EL (cell line): ENCODE results near the gene SNX25.

ENCODE experiments used
- DNase-seq: peaks from one replicate; pipeline ENCODE4 v3.0.0-alpha.2; 2016

SNX25 gene

DNA sequence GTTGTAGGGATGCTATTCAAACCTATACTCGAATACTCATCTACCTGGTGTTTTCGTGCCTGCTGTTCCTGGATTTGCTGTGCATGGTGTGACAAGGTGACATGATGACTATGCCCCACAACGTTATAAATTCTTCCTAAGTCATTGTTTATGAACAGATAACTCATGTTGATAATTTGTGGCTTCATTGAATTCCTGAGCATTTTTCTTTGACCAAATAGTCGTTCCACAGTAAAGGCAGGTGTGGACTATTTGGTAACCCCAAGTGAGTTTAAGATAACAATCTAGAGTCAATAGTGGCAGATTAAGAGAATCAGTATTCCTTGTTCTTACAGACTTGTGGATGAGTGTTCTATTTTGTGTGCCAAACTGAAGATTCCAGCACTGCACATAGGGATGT lies 59.9 kb downstream of the SNX25 start:
- no peak for DNase-seq

DNA sequence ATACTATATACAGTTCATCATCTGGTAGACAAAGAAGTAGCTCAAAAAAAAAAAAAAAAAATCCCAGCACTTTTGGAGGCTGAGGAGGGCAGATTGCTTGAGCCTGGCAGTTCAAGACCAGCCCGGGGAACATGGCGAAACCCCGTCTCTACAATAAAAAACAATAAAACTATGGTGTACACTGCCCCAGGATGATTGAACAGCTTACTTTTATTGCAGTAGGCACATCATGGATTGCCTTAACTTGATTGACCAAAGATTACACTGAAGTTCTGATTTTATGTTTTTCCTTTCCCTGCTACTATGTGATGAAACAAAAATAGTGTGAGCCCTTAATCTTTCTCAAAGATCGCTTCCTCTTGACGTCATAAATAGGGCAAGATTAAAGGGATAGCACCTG lies 60.6 kb downstream of the SNX25 start:
- DNase-seq = no peak

DNA sequence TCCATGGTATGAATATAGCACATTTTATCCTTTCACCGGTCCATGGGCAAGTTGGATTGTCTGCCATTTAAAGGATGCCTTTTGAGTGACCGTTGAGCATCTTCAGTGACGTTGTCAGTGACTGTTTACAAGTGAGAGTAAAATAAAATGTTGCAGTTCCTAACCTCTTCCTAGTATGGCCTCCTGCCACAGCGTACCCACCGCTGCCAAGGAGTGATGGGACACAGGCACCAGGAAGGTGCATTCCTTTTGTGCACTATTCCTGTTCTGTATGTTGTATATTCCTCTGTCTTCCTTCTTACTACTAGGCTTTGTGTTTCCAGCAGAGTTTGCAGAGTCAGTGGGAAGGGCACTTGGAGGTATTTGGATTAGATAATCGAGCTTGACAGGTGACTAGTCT lies 61.5 kb downstream of the SNX25 start:
- no peak for DNase-seq

GRCh38 chr4:185272245-185272644 lies 62.8 kb downstream of the SNX25 start:
- DNase-seq = no peak

DNA sequence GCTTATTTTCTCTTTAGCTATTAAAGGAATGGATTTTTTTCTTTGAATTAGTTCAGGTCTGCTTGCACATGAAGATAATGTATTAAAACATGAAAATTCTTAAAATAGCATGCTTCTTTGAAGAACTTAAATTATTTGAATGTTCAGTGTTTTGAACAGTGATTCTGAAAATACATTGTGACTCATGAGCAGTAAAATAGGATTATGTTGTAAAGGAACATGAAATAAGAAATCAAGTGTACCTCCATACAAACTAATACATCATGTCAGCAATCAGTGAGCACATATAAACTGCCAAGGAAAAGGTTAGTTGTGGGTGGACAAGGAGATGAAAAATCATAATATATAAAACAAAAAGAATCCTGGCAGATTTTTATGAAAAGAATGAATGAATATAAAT lies 66.1 kb downstream of the SNX25 start:
- DNase-seq = no peak

DNA sequence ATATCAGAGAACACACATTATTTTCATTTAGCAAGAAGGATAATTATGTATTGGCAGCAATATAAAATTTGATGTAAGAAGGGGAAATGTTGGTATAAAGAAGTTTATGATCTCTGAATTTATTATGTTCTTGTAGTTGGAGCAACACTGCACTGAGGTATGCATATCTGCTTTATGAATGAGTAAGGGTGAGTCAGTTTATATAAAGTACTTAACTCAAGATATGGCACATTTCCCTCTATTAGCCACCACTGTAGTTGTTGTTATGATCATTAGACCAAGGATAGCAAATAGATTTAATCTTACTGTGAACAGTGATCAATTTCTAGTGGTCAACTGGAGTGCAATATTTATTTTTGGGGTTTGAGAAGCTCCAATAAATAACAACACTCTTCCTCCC lies 66.6 kb downstream of the SNX25 start:
- DNase-seq = peak; percentile 33

DNA sequence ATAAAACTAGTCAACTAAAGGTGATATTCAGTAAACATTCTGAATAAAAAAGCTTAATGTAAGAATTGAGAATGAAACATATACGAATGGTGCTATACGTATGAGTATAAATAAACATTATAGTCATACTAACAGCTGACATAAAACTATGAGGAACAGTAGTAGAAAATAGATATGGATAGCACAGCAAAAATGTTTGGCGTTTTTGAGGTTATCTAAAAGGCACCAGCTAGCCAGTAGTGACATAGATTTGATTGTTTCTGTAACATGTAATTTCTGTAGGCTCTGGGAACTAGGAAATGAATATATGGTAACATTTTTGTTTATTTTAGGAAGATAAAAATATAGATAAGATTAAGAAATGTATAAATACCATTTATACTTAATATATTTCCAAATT lies 69.3 kb downstream of the SNX25 start:
- DNase-seq = no peak

DNA sequence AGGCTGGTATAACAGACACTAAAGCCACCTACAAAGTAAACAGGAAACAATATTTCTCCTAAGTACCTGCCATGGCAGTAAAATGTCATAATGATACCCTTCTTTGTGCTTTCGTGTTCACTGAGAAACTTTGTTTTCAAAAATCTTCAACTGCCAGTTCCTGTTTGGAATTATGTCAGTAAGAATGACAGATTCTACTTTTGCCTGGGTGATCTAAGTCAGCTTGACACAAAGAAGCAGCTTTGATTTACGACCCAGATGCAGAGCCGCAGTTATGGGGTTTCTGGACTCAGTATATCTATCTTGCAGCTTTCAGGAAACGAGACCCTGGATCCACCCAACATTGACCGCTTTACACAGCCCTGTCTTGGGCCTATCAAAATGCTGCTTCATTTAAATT lies 71.2 kb downstream of the SNX25 start:
- no peak for DNase-seq

DNA sequence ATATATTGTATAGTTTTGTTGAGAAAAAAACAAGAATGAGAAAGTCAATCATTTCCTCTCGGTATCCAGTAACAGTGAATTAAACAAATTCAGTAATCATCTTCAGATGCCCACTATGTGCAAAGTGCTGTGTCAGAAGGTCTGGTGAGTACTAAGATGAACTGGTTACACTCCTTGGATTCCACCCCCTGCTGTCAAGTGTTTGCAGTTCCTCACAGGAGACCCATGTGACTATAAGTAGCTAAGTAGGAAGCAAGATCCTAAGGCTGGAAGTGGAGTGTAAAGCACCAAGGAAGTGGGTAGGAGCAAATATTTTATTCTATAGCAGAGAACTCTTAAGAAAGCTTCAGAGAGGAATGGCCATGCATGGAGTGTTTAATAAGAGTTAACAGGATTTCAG lies 73.6 kb downstream of the SNX25 start:
- DNase-seq = peak; percentile 24

GRCh38 chr4:185283723-185284122 lies 74.3 kb downstream of the SNX25 start:
- peak; percentile 21 for DNase-seq

DNA sequence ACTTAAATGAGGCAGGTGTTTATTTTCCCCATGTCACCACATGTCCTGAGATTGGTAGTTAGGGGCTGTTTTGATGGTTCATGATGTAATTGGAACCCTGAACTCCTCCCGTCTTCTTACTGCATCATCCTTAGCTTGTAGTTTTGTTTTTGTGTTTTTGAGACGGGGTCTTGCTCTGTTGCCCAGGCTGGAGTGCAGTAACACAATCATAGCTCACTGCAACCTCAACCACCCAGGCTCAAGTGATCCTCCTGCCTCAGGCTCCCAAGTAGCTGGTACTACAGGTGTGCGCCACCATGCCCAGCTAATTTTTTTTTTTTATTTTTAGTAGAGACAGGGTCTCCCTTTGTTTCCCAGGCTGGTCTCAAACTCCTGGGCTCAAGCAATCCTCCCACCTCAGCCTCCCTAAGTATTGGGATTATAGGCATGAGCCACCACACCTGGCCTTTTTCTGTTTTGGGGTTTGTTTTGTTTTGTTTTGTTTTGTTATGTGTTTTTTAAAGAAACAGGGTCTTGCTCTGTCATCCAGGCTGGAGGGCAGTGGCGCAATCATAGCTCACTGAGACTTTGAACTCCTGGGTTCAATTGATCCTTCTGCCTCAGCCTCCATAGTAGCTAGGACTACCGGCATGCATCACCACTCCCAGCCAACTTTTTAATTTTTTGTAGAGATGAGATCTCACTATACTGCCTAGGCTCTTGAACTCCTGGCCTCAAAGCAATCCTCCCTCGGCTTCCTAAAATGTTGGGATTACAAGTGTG lies 76.4 kb downstream of the SNX25 start:
- no peak for DNase-seq

DNA sequence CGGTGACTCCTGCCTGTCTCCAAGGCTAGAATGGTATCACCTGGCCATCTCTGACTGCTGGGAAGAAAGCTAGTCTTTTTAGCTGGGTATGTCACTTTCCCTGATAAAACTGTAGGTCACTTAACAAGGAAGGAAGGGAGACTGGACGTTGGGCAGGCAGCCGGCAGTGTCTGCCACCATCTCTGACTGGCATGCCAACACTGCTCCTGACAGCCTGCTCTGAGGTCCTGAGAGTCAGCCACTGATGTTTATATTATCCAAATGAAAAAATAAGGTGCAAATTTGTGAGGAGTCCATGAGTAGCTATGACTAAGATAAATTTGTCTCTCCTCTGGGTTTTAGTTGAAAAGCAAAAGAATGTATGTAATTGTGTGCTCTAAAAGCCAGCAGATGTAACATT lies 77.2 kb downstream of the SNX25 start:
- DNase-seq = peak; percentile 7

DNA sequence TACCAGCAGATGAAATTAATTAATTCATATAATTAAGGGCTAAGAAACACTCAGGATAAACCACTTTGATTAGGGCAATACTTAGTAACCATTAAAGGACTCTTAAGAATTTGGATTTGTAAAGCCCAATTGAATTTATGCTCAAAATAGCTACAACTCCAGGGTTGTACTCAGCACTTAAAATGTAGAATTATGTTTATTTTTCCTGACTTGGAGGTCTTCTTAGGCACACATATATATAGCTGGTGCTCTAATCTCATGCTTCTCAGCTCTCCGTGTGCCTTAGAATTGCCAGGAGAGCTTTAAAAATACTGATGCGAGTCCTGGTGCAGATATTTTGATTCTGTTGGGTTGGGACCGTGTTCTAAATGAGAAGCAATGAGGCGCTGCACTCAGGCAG lies 77.6 kb downstream of the SNX25 start:
- no peak for DNase-seq

DNA sequence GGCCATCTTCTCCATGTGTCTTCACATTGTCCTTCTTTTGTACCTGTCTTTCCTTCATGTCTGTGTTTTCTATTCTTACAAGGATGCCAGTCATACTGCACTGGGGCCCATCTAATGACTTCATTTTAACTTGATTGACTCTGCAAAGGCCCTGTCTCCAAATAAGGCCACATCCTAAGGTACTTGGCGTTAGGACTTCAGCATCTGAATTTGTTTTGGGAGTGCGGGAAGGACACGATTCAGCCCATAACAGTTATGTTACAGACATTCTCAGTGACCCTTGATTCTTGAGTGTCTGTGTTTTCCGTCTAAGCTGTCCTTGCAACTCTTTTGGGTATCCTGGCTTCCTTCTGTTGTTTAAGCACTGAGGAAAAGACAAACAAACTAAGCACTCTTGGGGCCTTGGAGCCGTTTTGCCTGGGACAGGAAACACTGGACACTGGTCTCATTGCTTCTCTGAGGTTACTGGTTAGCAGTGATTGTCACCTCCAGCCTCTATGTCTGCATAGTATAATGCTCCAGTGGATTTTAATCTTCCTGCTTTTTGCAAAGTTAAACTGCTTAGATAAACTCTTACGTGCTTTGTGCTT lies 80.7 kb downstream of the SNX25 start:
- no peak for DNase-seq

DNA sequence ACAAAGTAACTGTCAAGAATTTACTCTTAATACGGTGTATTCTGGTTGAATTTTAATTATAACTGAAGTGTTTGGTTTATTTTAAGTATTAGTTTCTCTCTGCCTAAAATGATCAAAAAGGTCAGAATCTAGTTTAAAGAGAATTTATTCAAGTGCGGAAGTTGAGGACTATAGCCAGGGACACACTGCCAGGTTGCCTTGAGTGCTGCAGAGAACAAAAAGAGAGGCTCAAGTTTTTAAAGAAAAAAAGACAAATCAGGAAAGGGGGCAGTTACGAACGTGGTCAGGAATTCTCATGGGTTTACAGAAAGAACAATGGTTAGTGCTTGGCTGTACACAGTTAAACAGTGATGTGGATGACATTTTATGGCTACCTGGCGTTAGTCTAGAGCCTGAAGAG lies 81.3 kb downstream of the SNX25 start:
- DNase-seq = no peak

DNA sequence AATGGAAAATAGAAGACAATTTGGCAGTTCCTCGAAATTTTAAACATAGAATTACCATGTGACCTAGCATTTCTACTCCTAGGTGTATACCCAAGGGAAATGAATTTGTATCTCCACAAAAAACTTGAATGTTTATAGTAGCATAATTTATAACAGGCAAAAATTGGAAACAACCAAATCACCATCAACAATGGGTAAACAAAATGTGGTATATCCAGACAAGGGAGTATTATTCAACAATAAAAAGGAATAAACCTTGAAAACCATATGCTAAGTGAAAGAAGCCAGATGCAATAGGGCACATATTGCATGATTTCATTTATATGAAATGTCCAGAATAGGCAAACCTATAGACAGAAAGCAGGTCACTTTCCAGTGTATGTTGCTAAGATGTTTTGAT lies 83.8 kb downstream of the SNX25 start:
- no peak for DNase-seq

DNA sequence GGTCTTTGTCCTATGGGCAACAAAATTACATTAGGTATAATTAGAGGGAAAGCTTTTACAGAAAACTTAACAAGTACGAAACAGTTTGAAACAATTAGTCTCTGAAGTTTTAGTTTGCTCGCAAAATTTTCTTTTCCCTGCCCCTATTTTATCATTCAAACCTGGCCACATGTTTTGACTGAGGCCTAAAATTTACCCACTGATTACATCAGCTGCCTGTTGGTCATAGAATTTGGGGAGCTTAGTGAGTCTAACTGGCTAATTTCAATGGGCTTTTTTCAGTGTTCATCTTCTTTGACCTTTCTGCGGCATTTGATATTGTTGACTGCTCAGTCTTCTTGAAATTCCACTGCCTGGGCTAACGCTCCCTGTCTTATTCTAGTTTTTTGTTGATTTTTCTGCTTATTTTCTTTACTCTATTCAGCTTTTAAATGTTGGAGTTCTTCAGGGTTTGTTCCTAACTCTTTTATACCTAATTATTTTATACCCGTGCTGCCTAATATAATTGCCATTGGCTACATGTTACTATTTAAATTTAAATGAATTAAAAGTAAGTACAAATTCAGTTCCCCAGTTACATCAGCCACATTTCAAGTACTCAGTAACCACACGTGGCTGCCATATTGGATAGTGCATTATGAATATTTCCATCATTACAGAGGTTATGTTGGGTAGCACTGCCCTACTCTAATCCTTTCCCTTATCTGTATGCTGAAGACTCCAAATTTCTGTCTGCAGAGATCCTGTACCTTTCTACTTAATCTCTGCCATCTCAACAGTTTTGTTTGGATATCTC lies 87.5 kb downstream of the SNX25 start:
- no peak for DNase-seq

GRCh38 chr4:185298728-185299430 lies 89.5 kb downstream of the SNX25 start:
- no peak for DNase-seq

- DNase-seq = peak; percentile 5
Observed at GRCh38 chr4:185304541-185304940, 95.1 kb downstream of the SNX25 start.

DNA sequence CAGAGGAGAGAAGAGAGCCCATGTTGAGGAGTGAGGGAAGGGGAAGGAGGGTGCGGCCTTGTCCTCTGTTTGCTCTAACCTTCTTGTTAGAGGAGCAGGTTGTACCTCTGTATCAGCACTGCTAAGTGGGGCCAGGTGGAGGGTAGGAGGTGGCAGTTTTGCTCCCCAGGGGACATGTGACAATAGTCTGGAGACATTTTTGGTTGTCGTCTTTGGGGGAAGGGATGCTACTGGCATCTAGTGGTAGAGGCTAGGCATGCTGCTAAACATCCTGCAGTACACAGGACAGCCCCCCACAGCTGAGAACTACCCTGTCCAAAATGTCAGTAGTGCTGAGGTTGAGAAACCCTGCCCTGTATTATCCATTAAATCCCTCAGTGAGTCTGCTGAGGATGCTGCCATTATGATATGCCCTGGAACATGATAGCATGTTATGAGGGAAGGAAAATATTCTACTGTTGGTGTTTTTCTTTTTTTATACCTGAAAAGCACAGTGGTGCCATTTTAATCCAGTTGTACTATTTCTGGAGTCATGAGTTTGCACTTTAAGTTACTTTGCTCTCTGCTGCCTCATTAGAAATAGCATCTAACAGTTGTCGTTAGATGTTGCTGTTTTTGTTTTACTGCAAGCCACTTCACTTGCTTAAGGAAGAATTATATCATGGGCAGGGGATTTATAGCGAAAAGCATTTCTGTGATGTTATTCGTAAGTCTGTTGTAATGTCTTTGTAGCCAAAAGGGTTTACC lies 95.7 kb downstream of the SNX25 start:
- DNase-seq = peak; percentile 42

GRCh38 chr4:185305979-185306442 lies 96.6 kb downstream of the SNX25 start:
- peak; percentile 95 for DNase-seq

- DNase-seq = no peak
Observed at GRCh38 chr4:185307136-185307950, 97.9 kb downstream of the SNX25 start.
